GM18526 (cell line): ENCODE results near the gene MAPK9.

Experiments used
- POLR2A ChIP-seq: IDR thresholded peaks from 3 replicates; pipeline ENCODE4 v1.6.1; 2011; ENCODE audit not compliant: insufficient read length; ENCODE audit errors: extremely low read depth

Gene MAPK9

GRCh38 chr5:180330810-180331646, 39.1 kb upstream of the MAPK9 start:
- no peak for TF ChIP-seq POLR2A

GRCh38 chr5:180330270-180330648, 38.4 kb upstream of the MAPK9 start:
- TF ChIP-seq POLR2A: no peak

GRCh38 chr5:180329606-180330269, 37.9 kb upstream of the MAPK9 start:
- TF ChIP-seq POLR2A: no peak

GRCh38 chr5:180329138-180329435, 37.2 kb upstream of the MAPK9 start:
- no peak for TF ChIP-seq POLR2A

- no peak for TF ChIP-seq POLR2A
These were observed 36.6 kb upstream of the MAPK9 start for GRCh38 chr5:180328296-180329137.

GRCh38 chr5:180326989-180327565, 35.2 kb upstream of the MAPK9 start:
- no peak for TF ChIP-seq POLR2A

- TF ChIP-seq POLR2A: no peak
These were observed 32.7 kb upstream of the MAPK9 start for GRCh38 chr5:180324601-180324950.

- no peak for TF ChIP-seq POLR2A
These were observed 32.2 kb upstream of the MAPK9 start for GRCh38 chr5:180323941-180324600.

GRCh38 chr5:180323160-180323559, 31.3 kb upstream of the MAPK9 start:
- TF ChIP-seq POLR2A: no peak

GRCh38 chr5:180318456-180319089, 26.7 kb upstream of the MAPK9 start:
- no peak for TF ChIP-seq POLR2A

- TF ChIP-seq POLR2A: no peak
These were observed 24.7 kb upstream of the MAPK9 start for GRCh38 chr5:180316586-180316985.

- TF ChIP-seq POLR2A: no peak
These were observed 23.9 kb upstream of the MAPK9 start for GRCh38 chr5:180315762-180316212.

- no peak for TF ChIP-seq POLR2A
These were observed 22.0 kb upstream of the MAPK9 start for GRCh38 chr5:180313677-180314505.

GRCh38 chr5:180311216-180311615, 19.3 kb upstream of the MAPK9 start:
- TF ChIP-seq POLR2A: no peak
